ENCODE results near the gene POU6F2.
"Not testable (repeated sequence)": the region's sequence is repeated elsewhere in the genome, so short reads cannot be mapped to it uniquely, and the experiment has no call there.

The POU6F2 gene

GRCh38 chr7:39186131-39186530 lies 208.4 kb downstream of the POU6F2 start:
- no peak for DNase-seq (ENCODE audit: low spot score)

GRCh38 chr7:39186671-39187070 lies 209.0 kb downstream of the POU6F2 start:
- peak; percentile 9 for DNase-seq (ENCODE audit: low spot score)

DNA sequence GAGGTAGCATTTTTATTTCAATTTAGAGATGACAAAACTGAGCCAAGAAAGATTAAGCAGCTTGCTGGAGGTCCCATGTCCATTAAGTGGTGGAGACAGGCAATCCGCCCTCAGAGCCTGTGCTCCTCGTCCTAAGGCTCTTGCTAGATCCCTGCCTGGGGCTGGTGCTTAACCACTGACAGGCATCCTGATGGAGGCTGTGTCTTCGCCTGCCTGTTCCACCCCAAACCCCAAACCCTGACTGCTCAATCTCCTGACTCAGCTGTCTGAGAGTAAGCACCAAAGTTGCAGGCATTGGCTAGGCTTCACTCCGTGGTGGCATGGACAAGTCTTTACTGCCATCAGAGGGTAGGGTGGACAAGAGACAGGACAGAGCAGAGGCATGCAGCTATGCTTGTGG lies 209.4 kb downstream of the POU6F2 start:
- no peak for DNase-seq (ENCODE audit: low spot score)

DNA sequence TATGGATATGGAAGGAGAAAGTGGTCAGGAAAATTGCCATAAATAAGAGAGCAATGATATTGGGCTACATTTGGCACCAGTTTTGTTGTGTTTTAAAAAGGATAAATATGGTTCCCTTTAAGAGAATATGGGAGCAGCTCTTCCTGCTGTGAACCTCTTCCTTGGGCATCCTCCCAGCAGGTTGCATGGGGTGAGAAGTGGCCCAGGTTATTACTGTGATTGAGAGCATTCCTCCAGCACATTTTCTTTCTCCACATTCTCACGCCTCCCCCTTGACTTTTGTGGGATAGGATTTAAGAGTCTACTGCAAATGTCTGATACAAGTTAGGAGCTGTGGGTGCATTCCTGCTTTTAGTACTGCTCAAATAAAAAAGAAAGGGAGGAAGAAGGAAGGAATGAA lies 214.8 kb downstream of the POU6F2 start:
- DNase-seq (ENCODE audit: low spot score) = no peak

- DNase-seq (ENCODE audit: low spot score) = not testable (repeated sequence)
Measured at GRCh38 chr7:39194388-39194787, 216.7 kb downstream of the POU6F2 start.

DNA sequence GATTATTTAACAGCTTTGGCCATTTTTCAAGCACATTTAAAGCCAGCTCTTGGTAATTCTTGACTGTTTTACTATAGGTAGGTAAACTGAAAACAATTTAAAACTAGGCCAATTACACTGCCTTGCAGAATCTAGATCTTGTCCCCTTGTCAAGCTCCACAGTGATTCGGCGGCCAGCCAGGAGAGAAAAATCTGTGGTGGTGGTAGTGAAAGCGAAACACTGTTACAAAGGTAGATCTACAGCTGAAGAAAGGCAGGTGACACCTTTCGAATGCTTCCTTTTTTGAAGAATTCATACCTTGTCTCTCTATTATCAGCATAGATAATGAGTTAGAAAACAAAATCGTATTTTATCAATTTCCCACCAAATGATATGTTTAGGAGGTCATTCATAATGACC lies 218.3 kb downstream of the POU6F2 start:
- no peak for DNase-seq (ENCODE audit: low spot score)

DNA sequence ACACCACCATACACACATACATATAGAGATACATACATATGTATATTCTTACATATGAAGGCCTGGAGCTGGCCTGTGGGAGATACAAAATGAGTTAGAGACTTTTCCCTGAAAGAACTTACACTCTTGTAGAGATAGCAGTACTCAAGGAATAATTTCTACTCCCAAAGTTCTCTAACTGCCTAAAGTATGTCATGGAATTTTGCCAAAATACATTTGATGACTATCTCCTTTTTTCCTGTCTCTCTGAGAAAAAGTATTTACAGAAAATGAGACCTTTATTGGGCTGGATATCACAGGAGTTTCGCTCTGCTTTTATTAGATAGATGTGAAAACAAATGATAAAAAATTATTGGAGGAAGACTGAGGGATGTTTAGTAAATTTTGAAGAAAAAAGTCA lies 220.1 kb downstream of the POU6F2 start:
- DNase-seq (ENCODE audit: low spot score) = no peak

- no peak for DNase-seq (ENCODE audit: low spot score)
Measured at GRCh38 chr7:39198556-39198955, 220.8 kb downstream of the POU6F2 start.

- DNase-seq (ENCODE audit: low spot score) = no peak
Measured at GRCh38 chr7:39199006-39199405, 221.3 kb downstream of the POU6F2 start.

DNA sequence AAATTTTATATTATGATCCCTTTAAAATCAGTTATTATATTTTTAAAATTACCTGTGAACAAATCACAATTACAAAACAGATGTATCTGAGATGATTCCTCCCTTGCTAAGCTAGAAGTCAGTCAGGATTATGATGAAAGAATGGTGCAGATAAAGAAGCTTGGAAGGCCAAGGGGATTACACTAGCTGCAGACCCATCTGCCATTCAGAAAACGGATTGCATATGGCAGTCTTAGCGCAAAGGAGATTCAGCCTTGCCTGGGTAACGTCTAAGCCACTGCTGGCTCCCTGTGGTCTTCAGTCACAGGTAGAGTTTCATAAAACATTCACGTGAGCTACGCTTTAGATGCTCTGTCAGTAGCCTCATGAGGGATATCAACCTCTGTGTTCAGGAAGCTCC lies 222.2 kb downstream of the POU6F2 start:
- DNase-seq (ENCODE audit: low spot score) = no peak

GRCh38 chr7:39202041-39202440 lies 224.3 kb downstream of the POU6F2 start:
- no peak for DNase-seq (ENCODE audit: low spot score)

GRCh38 chr7:39210362-39210761 lies 232.7 kb downstream of the POU6F2 start:
- no peak for DNase-seq (ENCODE audit: low spot score)

DNA sequence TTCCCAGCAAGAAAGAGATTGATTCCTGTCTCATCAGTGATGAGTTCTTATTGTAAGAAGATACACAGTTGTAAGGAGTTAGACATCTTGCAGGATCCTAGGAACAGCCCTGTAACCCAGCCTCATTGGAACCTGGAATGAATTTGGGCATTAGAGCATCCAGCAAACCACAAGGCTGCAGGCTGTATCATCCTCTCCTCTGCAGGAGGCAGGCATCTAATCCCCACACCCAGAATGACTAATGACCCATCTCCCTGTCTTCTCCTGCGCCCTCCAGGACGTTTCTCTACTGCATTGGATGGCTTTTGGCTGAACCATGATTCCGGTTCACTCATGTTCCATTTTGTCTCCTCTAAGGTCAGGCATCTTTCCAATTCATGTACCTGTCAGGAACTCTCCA lies 233.9 kb downstream of the POU6F2 start:
- no peak for DNase-seq (ENCODE audit: low spot score)

GRCh38 chr7:39212876-39213275 lies 235.2 kb downstream of the POU6F2 start:
- no peak for DNase-seq (ENCODE audit: low spot score)

- no peak for DNase-seq (ENCODE audit: low spot score)
Measured at GRCh38 chr7:39217783-39218182, 240.1 kb downstream of the POU6F2 start.

- DNase-seq (ENCODE audit: low spot score) = no peak
Measured at GRCh38 chr7:39219869-39220268, 242.2 kb downstream of the POU6F2 start.

- DNase-seq (ENCODE audit: low spot score) = no peak
Measured at GRCh38 chr7:39221901-39222300, 244.2 kb downstream of the POU6F2 start.

DNA sequence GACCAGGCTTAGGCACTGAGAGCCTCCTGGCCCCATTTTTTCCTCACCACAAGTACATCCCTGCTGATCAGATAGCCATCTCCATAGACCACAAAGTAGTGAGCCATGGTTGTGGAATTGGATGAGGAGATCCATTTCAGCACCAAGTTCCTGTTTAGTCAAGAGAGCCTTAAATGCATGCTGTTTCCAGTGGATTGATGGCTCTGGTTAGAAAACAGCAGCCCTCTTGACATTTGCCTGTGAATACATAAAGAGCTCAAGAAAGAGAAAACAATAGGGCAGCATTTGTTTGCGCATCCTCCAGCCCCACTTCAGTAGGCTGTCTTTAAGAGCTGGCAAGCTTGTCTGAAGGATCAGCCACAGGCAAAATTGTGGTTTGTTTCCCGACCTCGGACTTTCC lies 251.2 kb downstream of the POU6F2 start:
- DNase-seq (ENCODE audit: low spot score) = no peak

GRCh38 chr7:39233851-39234529 lies 256.3 kb downstream of the POU6F2 start:
- DNase-seq (ENCODE audit: low spot score) = no peak

GRCh38 chr7:39238234-39238869 lies 260.6 kb downstream of the POU6F2 start:
- DNase-seq (ENCODE audit: low spot score) = no peak

DNA sequence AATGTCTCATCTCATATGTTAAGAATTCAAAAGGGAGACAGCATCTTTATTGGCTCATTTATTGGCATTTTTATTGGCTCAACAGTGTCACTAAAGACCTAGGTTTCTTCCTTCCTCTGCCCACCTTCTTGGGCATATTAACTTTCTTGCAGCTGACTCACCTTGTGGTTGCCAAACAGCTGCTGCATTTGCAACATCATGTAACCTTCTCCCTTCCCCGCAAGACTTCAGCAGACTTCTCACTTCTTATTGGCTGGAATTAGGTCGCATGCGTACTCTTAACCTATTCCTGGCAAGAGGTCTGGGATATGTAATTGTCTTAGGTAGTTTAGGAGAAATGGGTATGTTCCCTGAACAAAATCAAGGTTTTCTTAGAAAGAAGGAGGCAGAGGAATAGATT lies 263.2 kb downstream of the POU6F2 start:
- no peak for DNase-seq (ENCODE audit: low spot score)

DNA sequence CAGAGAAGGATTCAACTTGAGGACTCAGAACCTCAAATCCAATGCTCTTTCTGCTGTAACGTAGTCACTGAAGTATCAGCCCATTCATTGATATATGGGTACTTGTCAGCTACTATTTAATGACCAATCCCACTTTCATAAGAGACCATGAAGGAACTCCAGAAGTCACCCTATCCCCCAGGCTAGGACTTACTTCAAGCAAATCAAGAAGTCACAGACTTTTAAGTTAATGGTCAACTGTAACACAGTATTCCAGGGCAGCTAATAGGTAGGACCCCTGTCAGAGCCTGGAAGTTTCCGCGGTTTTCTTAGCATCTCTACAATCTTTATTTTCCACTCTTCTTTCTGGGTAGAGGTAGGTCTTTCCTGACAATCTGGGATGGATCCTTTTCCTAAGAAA lies 269.9 kb downstream of the POU6F2 start:
- no peak for DNase-seq (ENCODE audit: low spot score)

DNA sequence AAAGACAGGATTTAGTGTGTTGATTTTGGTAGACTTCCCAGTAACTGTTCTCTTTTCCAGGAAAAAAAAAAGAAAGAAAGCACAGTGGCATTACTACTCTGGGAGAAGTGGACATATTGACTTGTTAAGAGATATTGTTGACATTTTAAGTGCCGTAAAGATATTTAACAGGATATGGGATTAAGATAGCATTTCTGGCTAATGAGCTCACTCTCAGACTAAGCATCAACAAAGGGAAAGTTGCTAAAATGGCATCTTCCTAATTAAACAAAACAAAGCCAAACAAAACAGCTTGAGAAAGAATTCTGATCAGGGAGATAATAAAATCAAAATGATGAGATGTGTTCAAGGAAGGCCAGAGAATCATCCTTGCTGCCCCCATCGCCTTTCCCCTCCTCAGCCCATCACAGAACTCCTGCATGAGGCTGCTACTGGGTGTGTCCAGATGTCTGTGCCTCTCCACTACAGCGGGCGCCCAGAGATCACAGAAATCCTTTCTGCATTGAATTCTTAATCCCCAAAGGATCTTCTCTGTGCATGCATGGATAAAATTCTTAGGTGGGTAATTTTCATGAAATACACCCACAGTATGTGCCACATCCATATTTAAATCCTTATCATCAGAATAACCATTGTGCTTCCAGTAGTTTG lies 270.5 kb downstream of the POU6F2 start:
- no peak for DNase-seq (ENCODE audit: low spot score)

All from SK-N-DZ (cell line).